WERI-Rb-1 (cell line): ENCODE data around the gene PNP.

Source experiments
- DNase-seq: peaks from one replicate; pipeline ENCODE4 v3.0.0-alpha.2; 2020
- H3K27ac ChIP-seq: fragments of 250-450 bp; sonication (Bioruptor Pico); 2 replicates; pipeline ENCODE4 v1.5.1; 2020; ENCODE audit warnings: mild to moderate bottlenecking, moderate library complexity
- H3K27me3 ChIP-seq: fragments of 250-450 bp; sonication (Bioruptor Pico); 2 replicates; pipeline ENCODE4 v1.5.1; 2021; ENCODE audit warnings: mild to moderate bottlenecking, low read depth, moderate library complexity; ENCODE audit not compliant: insufficient read depth, severe bottlenecking
- H3K36me3 ChIP-seq: fragments of 250-450 bp; sonication (Bioruptor Pico); 2 replicates; pipeline ENCODE4 v1.5.1; 2020; ENCODE audit warnings: mild to moderate bottlenecking, moderate library complexity
- H3K4me3 ChIP-seq: 2 replicates; pipeline ENCODE4 v1.5.1; 2011; ENCODE audit warnings: low read depth, mild to moderate bottlenecking, control low read depth, low read length
- H3K9me3 ChIP-seq: fragments of 250-450 bp; sonication (Bioruptor Pico); 2 replicates; pipeline ENCODE4 v1.5.1; 2021; ENCODE audit warnings: mild to moderate bottlenecking, moderate library complexity; ENCODE audit not compliant: severe bottlenecking
- TF ChIP-seq, protein P1 (sequence below): IDR thresholded peaks from 2 replicates; pipeline ENCODE4 v1.5.1; 2011; ENCODE audit warnings: low read depth, mild to moderate bottlenecking, control low read depth, inconsistent platforms, low read length

PNP gene

GRCh38 chr14:20469890-20470602, 840 bp downstream of the PNP start:
- Histone ChIP-seq H3K27ac (no peak overlapping the region; the same call in 1 of the 2 replicates), H3K9me3 (no peaks in the 10 kb centered on the region), H3K4me3 (peak overlapping the region; percentile 74)

GRCh38 chr14:20470603-20470901, 1.3 kb downstream of the PNP start:
- TF ChIP-seq, protein P1, sequence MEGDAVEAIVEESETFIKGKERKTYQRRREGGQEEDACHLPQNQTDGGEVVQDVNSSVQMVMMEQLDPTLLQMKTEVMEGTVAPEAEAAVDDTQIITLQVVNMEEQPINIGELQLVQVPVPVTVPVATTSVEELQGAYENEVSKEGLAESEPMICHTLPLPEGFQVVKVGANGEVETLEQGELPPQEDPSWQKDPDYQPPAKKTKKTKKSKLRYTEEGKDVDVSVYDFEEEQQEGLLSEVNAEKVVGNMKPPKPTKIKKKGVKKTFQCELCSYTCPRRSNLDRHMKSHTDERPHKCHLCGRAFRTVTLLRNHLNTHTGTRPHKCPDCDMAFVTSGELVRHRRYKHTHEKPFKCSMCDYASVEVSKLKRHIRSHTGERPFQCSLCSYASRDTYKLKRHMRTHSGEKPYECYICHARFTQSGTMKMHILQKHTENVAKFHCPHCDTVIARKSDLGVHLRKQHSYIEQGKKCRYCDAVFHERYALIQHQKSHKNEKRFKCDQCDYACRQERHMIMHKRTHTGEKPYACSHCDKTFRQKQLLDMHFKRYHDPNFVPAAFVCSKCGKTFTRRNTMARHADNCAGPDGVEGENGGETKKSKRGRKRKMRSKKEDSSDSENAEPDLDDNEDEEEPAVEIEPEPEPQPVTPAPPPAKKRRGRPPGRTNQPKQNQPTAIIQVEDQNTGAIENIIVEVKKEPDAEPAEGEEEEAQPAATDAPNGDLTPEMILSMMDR = no peak
- peak overlapping the region; percentile 74; the same call in 1 of the 2 replicates for H3K4me3 ChIP-seq
- H3K36me3 ChIP-seq = peaks cover 30% of the 10 kb centered on the region
- H3K27me3 ChIP-seq = no peaks in the 10 kb centered on the region
- H3K27ac ChIP-seq = no peak overlapping the region
- no peak for DNase-seq
- no peaks in the 10 kb centered on the region for H3K9me3 ChIP-seq

More at GRCh38 chr14:20469890-20470602, 840 bp downstream of the PNP start:
- peak; percentile 11 for DNase-seq
- TF ChIP-seq, protein P1 = no peak
- peaks cover 25% of the 10 kb centered on the region for H3K36me3 ChIP-seq
- H3K27me3 ChIP-seq = no peaks in the 10 kb centered on the region

DNA sequence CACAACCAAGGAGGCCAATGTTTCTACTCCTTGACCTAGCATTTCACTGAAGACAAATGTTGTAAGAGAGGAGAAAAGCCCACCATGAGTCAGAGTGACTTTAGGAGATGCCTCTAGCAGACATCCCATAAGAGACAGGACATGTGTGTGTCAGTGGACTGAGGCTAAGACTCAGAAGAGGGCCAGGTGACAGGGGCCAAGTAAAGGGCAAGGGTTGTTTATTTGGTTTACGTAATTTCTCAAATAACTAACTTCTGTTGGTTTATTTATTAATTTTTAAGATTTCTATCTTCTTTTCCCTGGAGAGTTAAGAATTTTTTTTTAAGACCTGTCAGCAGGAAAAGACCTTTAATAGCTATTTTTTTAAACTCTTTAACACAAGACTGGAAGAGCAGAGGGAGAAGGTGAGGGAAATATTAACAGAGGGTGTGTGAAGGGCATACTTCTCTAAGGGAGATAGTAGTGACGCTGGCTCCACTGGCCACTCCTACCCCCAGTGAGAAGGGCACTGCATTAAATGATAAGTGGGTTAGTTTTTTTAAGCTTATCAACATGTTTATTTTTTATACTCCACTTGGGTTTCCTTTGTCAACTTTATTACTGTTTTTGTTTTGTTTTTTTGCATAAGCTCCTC, 3.4 kb downstream of the PNP start:
- H3K9me3 ChIP-seq = no peaks in the 10 kb centered on the region
- no peak overlapping the region for H3K27ac ChIP-seq
- DNase-seq = no peak
- no peak overlapping the region for H3K4me3 ChIP-seq
- H3K27me3 ChIP-seq = no peaks in the 10 kb centered on the region
- H3K36me3 ChIP-seq = peaks cover 52% of the 10 kb centered on the region
- TF ChIP-seq, protein P1 = no peak

GRCh38 chr14:20476776-20477175, 7.6 kb downstream of the PNP start:
- no peak overlapping the region for H3K27ac ChIP-seq
- TF ChIP-seq, protein P1 = no peak
- H3K4me3 ChIP-seq = no peak overlapping the region
- no peak for DNase-seq
- no peaks in the 10 kb centered on the region for H3K27me3 ChIP-seq
- no peaks in the 10 kb centered on the region for H3K9me3 ChIP-seq
- peaks cover 55% of the 10 kb centered on the region for H3K36me3 ChIP-seq

DNA sequence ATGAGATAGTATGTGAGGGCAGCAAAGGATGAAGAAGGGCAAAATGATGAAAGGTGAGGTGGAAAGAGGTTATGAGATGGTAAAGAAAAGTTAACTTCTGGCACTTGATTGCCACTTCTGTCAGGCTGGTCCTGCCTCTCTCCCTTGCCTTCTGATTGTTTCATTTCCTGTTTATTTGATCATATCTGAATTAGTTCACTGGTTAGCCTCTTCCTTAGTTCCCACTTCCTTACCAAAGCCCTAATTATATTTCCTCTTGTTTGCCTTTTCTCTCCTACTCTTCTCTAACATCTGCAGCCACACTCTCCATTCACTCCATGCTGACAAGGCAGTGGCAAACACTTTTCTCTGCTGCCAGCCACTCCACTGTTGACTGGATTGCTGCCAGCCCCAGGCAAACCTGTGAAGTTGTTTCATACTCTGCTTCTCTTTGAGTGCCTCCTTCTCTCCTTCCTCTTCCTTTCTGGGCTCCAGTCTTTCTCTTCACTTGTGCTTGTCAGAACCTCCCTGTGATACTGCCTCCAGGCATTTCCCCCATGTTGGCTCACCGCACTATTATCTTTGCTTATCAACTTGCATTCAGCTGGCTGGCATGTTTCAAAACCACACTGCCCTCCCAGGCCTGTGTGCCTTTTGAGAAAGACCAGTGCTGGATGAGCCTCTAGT, 8.1 kb downstream of the PNP start:
- Histone ChIP-seq H3K9me3 (no peaks in the 10 kb centered on the region), H3K36me3 (peaks cover 53% of the 10 kb centered on the region)
- no peak for DNase-seq

More for the DNA sequence above, 8.1 kb downstream of the PNP start:
- TF ChIP-seq, protein P1 = no peak
- Histone ChIP-seq H3K4me3 (no peak overlapping the region), H3K27me3 (no peaks in the 10 kb centered on the region), H3K27ac (no peak overlapping the region)
